COLO668 (cell line): Measurements from ENCODE around the gene EXOC5.
"Not testable (repeated sequence)": the region's sequence is repeated elsewhere in the genome, so short reads cannot be mapped to it uniquely, and the experiment has no call there.

Source experiments
- DNase-seq: peaks from one replicate; lab custom pipeline; 2025; ENCODE audit not compliant: unreplicated experiment; lab: John Stamatoyannopoulos, UW

EXOC5 gene

GRCh38 chr14:57259672-57260071 lies 9.0 kb downstream of the EXOC5 start:
- no peak for DNase-seq

- not testable (repeated sequence) for DNase-seq
These were observed 10.5 kb downstream of the EXOC5 start for GRCh38 chr14:57258221-57258620.

- DNase-seq: no peak
These were observed 13.8 kb downstream of the EXOC5 start for GRCh38 chr14:57254884-57255283.

- DNase-seq: no peak
These were observed 21.6 kb downstream of the EXOC5 start for GRCh38 chr14:57246933-57247657.

GRCh38 chr14:57245941-57246340 lies 22.8 kb downstream of the EXOC5 start:
- no peak for DNase-seq

- DNase-seq: no peak
These were observed 24.6 kb downstream of the EXOC5 start for GRCh38 chr14:57244106-57244505.

- no peak for DNase-seq
These were observed 25.4 kb downstream of the EXOC5 start for GRCh38 chr14:57243320-57243719.

- DNase-seq: not testable (repeated sequence)
These were observed 28.6 kb downstream of the EXOC5 start for GRCh38 chr14:57240115-57240514.

GRCh38 chr14:57232006-57232405 lies 36.7 kb downstream of the EXOC5 start:
- DNase-seq: no peak

- not testable (repeated sequence) for DNase-seq
These were observed 40.4 kb downstream of the EXOC5 start for GRCh38 chr14:57228320-57228719.

- no peak for DNase-seq
These were observed 41.6 kb downstream of the EXOC5 start for GRCh38 chr14:57227083-57227482.

GRCh38 chr14:57221931-57222330 lies 46.8 kb downstream of the EXOC5 start:
- no peak for DNase-seq

GRCh38 chr14:57212919-57213318 lies 55.8 kb downstream of the EXOC5 start:
- no peak for DNase-seq

GRCh38 chr14:57209561-57209960 lies 59.1 kb downstream of the EXOC5 start:
- no peak for DNase-seq

- no peak for DNase-seq
These were observed 62.8 kb downstream of the EXOC5 start for GRCh38 chr14:57205938-57206337.

GRCh38 chr14:57202672-57203071 lies 66.0 kb downstream of the EXOC5 start:
- DNase-seq: not testable (repeated sequence)

- DNase-seq: no peak
These were observed 68.8 kb downstream of the EXOC5 start for GRCh38 chr14:57199921-57200320.

GRCh38 chr14:57189070-57189469 lies 79.6 kb downstream of the EXOC5 start:
- DNase-seq: no peak

GRCh38 chr14:57182760-57183503 lies 85.8 kb downstream of the EXOC5 start:
- peak; percentile 45 for DNase-seq

- no peak for DNase-seq
These were observed 89.4 kb downstream of the EXOC5 start for GRCh38 chr14:57179273-57179672.

GRCh38 chr14:57174466-57174865 lies 94.2 kb downstream of the EXOC5 start:
- no peak for DNase-seq

GRCh38 chr14:57171903-57172302 lies 96.8 kb downstream of the EXOC5 start:
- DNase-seq: no peak
